HEK293 (cell line): ENCODE data around the gene ST6GALNAC1.

ENCODE experiments used
- BCL11A ChIP-seq: fragments of 450-650 bp; formaldehyde crosslinking; IDR thresholded peaks from 2 replicates; pipeline ENCODE4 v1.5.1; 2016; ENCODE audit warnings: low read depth, missing biosample characterization, missing genetic modification characterization
- GFI1B ChIP-seq: fragments of 450-650 bp; formaldehyde crosslinking; IDR thresholded peaks from 2 replicates; pipeline ENCODE4 v1.5.1; 2016; ENCODE audit warnings: missing biosample characterization, missing genetic modification characterization
- WT1 ChIP-seq: fragments of 450-650 bp; formaldehyde crosslinking; IDR thresholded peaks from 2 replicates; pipeline ENCODE4 v1.5.1; 2016; ENCODE audit warnings: missing biosample characterization, missing genetic modification characterization
- ZFP37 ChIP-seq: fragments of 450-650 bp; formaldehyde crosslinking; IDR thresholded peaks from 2 replicates; pipeline ENCODE4 v1.5.1; 2016; ENCODE audit warnings: missing biosample characterization, missing genetic modification characterization
- ZNF2 ChIP-seq: fragments of 450-650 bp; formaldehyde crosslinking; IDR thresholded peaks from 2 replicates; pipeline ENCODE4 v1.5.1; 2016; ENCODE audit warnings: missing biosample characterization, missing genetic modification characterization
- ZNF24 ChIP-seq: fragments of 450-650 bp; formaldehyde crosslinking; IDR thresholded peaks from 2 replicates; pipeline ENCODE4 v1.5.1; 2016; ENCODE audit warnings: missing biosample characterization, missing genetic modification characterization
- ZNF366 ChIP-seq: fragments of 450-650 bp; formaldehyde crosslinking; conservative IDR thresholded peaks from 2 replicates; pipeline ENCODE4 v1.5.1; 2016; ENCODE audit warnings: missing biosample characterization, missing genetic modification characterization
- ZNF394 ChIP-seq: fragments of 450-650 bp; formaldehyde crosslinking; IDR thresholded peaks from 2 replicates; pipeline ENCODE4 v1.5.1; 2016; ENCODE audit warnings: missing biosample characterization, missing genetic modification characterization, mild to moderate bottlenecking, moderate library complexity, borderline replicate concordance
- ZNF510 ChIP-seq: fragments of 450-650 bp; formaldehyde crosslinking; IDR thresholded peaks from 2 replicates; pipeline ENCODE4 v1.5.1; 2018; ENCODE audit warnings: mild to moderate bottlenecking, missing genetic modification characterization, missing biosample characterization; ENCODE audit not compliant: insufficient replicate concordance
- ZSCAN16 ChIP-seq: fragments of 450-650 bp; formaldehyde crosslinking; IDR thresholded peaks from 2 replicates; pipeline ENCODE4 v1.5.1; 2016; ENCODE audit warnings: missing biosample characterization, missing genetic modification characterization
- TF ChIP-seq, protein P1 (sequence below): fragments of 450-650 bp; formaldehyde crosslinking; IDR thresholded peaks from 2 replicates; pipeline ENCODE4; 2016; ENCODE audit warnings: missing biosample characterization, missing genetic modification characterization
- TF ChIP-seq, protein P2 (sequence below): fragments of 450-650 bp; formaldehyde crosslinking; IDR thresholded peaks from 2 replicates; pipeline ENCODE4 v1.5.1; 2016; ENCODE audit warnings: missing biosample characterization, missing genetic modification characterization
- TF ChIP-seq, protein P3 (sequence below): fragments of 450-650 bp; formaldehyde crosslinking; IDR thresholded peaks from 2 replicates; pipeline ENCODE4 v1.5.1; 2016; ENCODE audit warnings: missing biosample characterization, missing genetic modification characterization
- TF ChIP-seq, protein P4 (sequence below): fragments of 450-650 bp; formaldehyde crosslinking; IDR thresholded peaks from 2 replicates; pipeline ENCODE4 v1.5.1; 2017; ENCODE audit warnings: missing biosample characterization, missing genetic modification characterization
- TF ChIP-seq, protein P5 (sequence below): fragments of 450-650 bp; formaldehyde crosslinking; IDR thresholded peaks from 2 replicates; pipeline ENCODE4 v1.5.1; 2016; ENCODE audit warnings: missing biosample characterization, missing genetic modification characterization
- TF ChIP-seq, protein P6 (sequence below): fragments of 450-650 bp; formaldehyde crosslinking; IDR thresholded peaks from 2 replicates; pipeline ENCODE4 v1.5.1; 2016; ENCODE audit warnings: missing biosample characterization, missing genetic modification characterization
- TF ChIP-seq, protein P7 (sequence below): fragments of 450-650 bp; formaldehyde crosslinking; IDR thresholded peaks from 2 replicates; pipeline ENCODE4 v1.5.1; 2017; ENCODE audit warnings: missing biosample characterization, missing genetic modification characterization

The ST6GALNAC1 gene

DNA sequence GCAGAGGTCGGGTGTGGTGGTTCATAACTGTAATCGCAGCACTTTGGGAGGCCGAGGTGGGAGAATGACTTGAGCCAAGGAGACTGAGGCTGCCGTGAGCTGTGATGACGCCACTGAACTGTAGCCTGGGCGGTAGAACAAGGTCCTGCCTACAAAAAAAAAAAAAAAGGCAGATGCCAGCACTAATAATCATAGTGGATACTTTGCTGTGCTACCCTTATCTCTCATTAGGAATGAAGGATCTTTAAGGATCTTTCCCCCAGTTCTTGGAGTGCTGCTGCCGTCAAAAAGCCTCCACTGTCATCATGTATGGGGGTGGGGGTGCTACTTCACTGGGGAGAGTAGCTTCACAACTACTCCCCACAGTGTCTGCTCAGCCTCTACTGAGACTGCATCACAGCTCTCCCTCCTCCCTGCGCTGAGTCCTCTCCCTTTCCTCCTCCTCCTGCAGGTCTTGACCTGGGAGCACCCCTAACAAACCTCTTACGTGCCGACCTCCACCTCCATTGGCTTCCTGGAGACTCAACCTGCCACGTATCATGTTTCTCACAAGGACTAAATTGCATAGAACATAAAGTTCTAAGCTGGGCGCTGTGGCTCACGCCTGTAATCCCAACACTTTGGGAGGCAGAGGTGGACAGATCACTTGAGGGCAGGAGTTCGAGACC lies 24.4 kb upstream of the ST6GALNAC1 start (continued):
- TF ChIP-seq, protein P1, sequence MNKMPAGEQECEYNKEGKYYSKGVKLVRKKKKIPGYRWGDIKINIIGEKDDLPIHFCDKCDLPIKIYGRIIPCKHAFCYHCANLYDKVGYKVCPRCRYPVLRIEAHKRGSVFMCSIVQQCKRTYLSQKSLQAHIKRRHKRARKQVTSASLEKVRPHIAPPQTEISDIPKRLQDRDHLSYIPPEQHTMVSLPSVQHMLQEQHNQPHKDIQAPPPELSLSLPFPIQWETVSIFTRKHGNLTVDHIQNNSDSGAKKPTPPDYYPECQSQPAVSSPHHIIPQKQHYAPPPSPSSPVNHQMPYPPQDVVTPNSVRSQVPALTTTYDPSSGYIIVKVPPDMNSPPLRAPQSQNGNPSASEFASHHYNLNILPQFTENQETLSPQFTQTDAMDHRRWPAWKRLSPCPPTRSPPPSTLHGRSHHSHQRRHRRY (tag by site-specific recombination) = no peak
- no peak for TF ChIP-seq ZFP37 (tag by site-specific recombination)
- TF ChIP-seq, protein P2, sequence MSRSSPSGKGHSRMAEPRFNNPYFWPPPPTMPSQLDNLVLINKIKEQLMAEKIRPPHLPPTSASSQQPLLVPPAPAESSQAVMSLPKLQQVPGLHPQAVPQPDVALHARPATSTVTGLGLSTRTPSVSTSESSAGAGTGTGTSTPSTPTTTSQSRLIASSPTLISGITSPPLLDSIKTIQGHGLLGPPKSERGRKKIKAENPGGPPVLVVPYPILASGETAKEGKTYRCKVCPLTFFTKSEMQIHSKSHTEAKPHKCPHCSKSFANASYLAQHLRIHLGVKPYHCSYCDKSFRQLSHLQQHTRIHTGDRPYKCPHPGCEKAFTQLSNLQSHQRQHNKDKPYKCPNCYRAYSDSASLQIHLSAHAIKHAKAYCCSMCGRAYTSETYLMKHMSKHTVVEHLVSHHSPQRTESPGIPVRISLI (tag by site-specific recombination) = no peak
- TF ChIP-seq, protein P3, sequence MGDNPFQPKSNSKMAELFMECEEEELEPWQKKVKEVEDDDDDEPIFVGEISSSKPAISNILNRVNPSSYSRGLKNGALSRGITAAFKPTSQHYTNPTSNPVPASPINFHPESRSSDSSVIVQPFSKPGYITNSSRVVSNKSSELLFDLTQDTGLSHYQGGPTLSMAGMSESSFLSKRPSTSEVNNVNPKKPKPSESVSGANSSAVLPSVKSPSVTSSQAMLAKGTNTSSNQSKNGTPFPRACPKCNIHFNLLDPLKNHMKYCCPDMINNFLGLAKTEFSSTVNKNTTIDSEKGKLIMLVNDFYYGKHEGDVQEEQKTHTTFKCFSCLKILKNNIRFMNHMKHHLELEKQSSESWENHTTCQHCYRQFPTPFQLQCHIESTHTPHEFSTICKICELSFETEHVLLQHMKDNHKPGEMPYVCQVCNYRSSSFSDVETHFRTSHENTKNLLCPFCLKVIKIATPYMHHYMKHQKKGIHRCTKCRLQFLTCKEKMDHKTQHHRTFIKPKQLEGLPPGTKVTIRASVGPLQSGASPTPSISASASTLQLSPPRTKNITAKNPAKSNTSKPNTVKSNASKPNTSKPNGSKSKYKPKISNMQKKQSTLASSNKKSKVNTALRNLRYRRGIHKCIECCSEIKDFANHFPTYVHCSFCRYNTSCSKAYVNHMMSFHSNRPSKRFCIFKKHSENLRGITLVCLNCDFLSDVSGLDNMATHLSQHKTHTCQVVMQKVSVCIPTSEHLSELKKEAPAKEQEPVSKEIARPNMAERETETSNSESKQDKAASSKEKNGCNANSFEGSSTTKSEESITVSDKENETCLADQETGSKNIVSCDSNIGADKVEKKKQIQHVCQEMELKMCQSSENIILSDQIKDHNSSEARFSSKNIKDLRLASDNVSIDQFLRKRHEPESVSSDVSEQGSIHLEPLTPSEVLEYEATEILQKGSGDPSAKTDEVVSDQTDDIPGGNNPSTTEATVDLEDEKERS = no peak
- TF ChIP-seq GFI1B (tag by site-specific recombination) = no peak
- TF ChIP-seq, protein P4, sequence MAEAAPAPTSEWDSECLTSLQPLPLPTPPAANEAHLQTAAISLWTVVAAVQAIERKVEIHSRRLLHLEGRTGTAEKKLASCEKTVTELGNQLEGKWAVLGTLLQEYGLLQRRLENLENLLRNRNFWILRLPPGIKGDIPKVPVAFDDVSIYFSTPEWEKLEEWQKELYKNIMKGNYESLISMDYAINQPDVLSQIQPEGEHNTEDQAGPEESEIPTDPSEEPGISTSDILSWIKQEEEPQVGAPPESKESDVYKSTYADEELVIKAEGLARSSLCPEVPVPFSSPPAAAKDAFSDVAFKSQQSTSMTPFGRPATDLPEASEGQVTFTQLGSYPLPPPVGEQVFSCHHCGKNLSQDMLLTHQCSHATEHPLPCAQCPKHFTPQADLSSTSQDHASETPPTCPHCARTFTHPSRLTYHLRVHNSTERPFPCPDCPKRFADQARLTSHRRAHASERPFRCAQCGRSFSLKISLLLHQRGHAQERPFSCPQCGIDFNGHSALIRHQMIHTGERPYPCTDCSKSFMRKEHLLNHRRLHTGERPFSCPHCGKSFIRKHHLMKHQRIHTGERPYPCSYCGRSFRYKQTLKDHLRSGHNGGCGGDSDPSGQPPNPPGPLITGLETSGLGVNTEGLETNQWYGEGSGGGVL = peak; percentile 54
- TF ChIP-seq, protein P5, sequence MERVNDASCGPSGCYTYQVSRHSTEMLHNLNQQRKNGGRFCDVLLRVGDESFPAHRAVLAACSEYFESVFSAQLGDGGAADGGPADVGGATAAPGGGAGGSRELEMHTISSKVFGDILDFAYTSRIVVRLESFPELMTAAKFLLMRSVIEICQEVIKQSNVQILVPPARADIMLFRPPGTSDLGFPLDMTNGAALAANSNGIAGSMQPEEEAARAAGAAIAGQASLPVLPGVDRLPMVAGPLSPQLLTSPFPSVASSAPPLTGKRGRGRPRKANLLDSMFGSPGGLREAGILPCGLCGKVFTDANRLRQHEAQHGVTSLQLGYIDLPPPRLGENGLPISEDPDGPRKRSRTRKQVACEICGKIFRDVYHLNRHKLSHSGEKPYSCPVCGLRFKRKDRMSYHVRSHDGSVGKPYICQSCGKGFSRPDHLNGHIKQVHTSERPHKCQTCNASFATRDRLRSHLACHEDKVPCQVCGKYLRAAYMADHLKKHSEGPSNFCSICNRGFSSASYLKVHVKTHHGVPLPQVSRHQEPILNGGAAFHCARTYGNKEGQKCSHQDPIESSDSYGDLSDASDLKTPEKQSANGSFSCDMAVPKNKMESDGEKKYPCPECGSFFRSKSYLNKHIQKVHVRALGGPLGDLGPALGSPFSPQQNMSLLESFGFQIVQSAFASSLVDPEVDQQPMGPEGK (tag by site-specific recombination) = 0 out of 2 replicates have a peak, but pooled peaks have one; percentile 20
- TF ChIP-seq, protein P6, sequence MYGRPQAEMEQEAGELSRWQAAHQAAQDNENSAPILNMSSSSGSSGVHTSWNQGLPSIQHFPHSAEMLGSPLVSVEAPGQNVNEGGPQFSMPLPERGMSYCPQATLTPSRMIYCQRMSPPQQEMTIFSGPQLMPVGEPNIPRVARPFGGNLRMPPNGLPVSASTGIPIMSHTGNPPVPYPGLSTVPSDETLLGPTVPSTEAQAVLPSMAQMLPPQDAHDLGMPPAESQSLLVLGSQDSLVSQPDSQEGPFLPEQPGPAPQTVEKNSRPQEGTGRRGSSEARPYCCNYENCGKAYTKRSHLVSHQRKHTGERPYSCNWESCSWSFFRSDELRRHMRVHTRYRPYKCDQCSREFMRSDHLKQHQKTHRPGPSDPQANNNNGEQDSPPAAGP = peak; percentile 52
- 0 out of 2 replicates have a peak, but pooled peaks have one; percentile 24 for TF ChIP-seq ZNF24 (tag by site-specific recombination)
- TF ChIP-seq BCL11A (tag by site-specific recombination) = peak; percentile 77; the same call in 1 of the 2 replicates
- peak; percentile 72; the same call in 1 of the 2 replicates for TF ChIP-seq ZSCAN16
- TF ChIP-seq, protein P7, sequence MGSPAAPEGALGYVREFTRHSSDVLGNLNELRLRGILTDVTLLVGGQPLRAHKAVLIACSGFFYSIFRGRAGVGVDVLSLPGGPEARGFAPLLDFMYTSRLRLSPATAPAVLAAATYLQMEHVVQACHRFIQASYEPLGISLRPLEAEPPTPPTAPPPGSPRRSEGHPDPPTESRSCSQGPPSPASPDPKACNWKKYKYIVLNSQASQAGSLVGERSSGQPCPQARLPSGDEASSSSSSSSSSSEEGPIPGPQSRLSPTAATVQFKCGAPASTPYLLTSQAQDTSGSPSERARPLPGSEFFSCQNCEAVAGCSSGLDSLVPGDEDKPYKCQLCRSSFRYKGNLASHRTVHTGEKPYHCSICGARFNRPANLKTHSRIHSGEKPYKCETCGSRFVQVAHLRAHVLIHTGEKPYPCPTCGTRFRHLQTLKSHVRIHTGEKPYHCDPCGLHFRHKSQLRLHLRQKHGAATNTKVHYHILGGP (tag by site-specific recombination) = no peak; the same call in 1 of the 2 replicates
- 0 out of 2 replicates have a peak, but pooled peaks have one; percentile 12 for TF ChIP-seq ZNF366 (tag by site-specific recombination)
- TF ChIP-seq ZNF2 (tag by site-specific recombination) = no peak
- peak; percentile 97 for TF ChIP-seq ZNF394
- TF ChIP-seq ZNF510 = no peak
- TF ChIP-seq WT1 (tag by site-specific recombination) = peak; percentile 76
